Prostate gland (tissue), 2 donors: ENCODE results near the gene DTNB.

Experiments
- CTCF ChIP-seq, 4 experiments: fragments of 200-600 bp in 2 of 4; fragments of 450-650 bp in 2 of 4; sonication (generic) in 2 of 4; IDR thresholded peaks; 1 replicate in 3 of 4; 2 replicates in 1 of 4; pipeline ENCODE4 v1.5.1; 2016 to 2019; ENCODE audit warnings: antibody characterized with exemption in 4 of 4, mild to moderate bottlenecking in 2 of 4, moderate library complexity in 2 of 4
- POLR2A ChIP-seq: fragments of 450-650 bp; IDR thresholded peaks from one replicate; pipeline ENCODE4 v1.6.1; 2016; ENCODE audit warnings: antibody characterized with exemption, mild to moderate bottlenecking
- POLR2AphosphoS5 ChIP-seq: sonication (generic); formaldehyde crosslinking; IDR thresholded peaks from one replicate; pipeline ENCODE4 v1.6.1; 2017; ENCODE audit warnings: antibody characterized with exemption

GRCh38 chr2:25445464-25445863, 227.9 kb downstream of the DTNB start:
- TF ChIP-seq CTCF (IDR thresholded peaks at IDR 0.05) (no peak), POLR2A (no peak), POLR2AphosphoS5 (no peak)
